ENCODE data around the gene FBXL13.

DNA sequence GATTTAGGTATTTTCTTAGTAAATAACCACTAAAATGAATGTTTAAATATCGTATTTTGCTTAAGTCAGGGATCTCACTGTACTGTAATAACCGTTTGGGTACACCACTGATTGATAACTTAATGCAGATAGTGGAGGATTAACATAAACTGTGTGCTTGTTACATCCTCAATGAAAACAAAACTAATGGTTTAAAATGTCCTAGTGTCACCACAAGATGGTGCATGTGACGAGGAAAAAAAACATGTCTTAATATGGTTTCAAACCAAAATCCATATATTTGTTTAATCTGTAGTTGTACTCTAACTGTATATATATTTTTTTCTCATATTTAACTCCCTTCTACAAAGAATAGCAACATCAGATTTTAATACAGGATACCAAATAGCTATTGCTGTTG is 19.5 kb upstream of the FBXL13 start:
- TF ChIP-seq GABPA (IDR thresholded peaks at IDR 0.05; ENCODE audit: low read depth) (no peak), POLR2AphosphoS5 (IDR thresholded peaks at IDR 0.05; ENCODE audit: low read depth) (no peak), SPI1 (IDR thresholded peaks at IDR 0.05; ENCODE audit: borderline replicate concordance, low read depth) (no peak)
- TF ChIP-seq, protein P1, sequence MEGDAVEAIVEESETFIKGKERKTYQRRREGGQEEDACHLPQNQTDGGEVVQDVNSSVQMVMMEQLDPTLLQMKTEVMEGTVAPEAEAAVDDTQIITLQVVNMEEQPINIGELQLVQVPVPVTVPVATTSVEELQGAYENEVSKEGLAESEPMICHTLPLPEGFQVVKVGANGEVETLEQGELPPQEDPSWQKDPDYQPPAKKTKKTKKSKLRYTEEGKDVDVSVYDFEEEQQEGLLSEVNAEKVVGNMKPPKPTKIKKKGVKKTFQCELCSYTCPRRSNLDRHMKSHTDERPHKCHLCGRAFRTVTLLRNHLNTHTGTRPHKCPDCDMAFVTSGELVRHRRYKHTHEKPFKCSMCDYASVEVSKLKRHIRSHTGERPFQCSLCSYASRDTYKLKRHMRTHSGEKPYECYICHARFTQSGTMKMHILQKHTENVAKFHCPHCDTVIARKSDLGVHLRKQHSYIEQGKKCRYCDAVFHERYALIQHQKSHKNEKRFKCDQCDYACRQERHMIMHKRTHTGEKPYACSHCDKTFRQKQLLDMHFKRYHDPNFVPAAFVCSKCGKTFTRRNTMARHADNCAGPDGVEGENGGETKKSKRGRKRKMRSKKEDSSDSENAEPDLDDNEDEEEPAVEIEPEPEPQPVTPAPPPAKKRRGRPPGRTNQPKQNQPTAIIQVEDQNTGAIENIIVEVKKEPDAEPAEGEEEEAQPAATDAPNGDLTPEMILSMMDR (IDR thresholded peaks at IDR 0.05; ENCODE audit: insufficient read depth, low read length): no peak
